WI38 (cell line): ENCODE measurements around the gene ANKRD12.

ENCODE experiments used
- H3K4me3 ChIP-seq: 2 replicates; pipeline ENCODE4 v1.5.1; 2011; ENCODE audit warnings: low read depth, mild to moderate bottlenecking, control low read depth, low read length
- CTCF ChIP-seq: IDR thresholded peaks from 2 replicates; pipeline ENCODE4 v1.5.1; 2012; ENCODE audit warnings: low read depth, mild to moderate bottlenecking, control low read depth, low read length

The ANKRD12 gene

GRCh38 chr18:9188359-9189231 is 52.0 kb downstream of the ANKRD12 start:
- no peak overlapping the region for H3K4me3 ChIP-seq
- no peak for TF ChIP-seq CTCF

GRCh38 chr18:9189491-9189890 is 52.9 kb downstream of the ANKRD12 start:
- TF ChIP-seq CTCF: no peak
- H3K4me3 ChIP-seq: no peak overlapping the region

- no peak overlapping the region for H3K4me3 ChIP-seq
- no peak for TF ChIP-seq CTCF
These were observed 55.2 kb downstream of the ANKRD12 start for GRCh38 chr18:9191658-9192256.

GRCh38 chr18:9193031-9193430 is 56.5 kb downstream of the ANKRD12 start:
- no peak for TF ChIP-seq CTCF
- no peak overlapping the region for H3K4me3 ChIP-seq

GRCh38 chr18:9196568-9196967 is 60.0 kb downstream of the ANKRD12 start:
- TF ChIP-seq CTCF: no peak
- H3K4me3 ChIP-seq: no peak overlapping the region

GRCh38 chr18:9199681-9200080 is 63.1 kb downstream of the ANKRD12 start:
- TF ChIP-seq CTCF: no peak
- H3K4me3 ChIP-seq: no peak overlapping the region

GRCh38 chr18:9201224-9201623 is 64.6 kb downstream of the ANKRD12 start:
- H3K4me3 ChIP-seq: no peak overlapping the region
- TF ChIP-seq CTCF: no peak
